Activated T-cell treated with anti-CD3 and anti-CD28 coated beads, Interleukin-2, amount 50 U/mL, for 72 hours (primary cell): ENCODE measurements around the gene SHE. TPM values are rescaled to one million over a fixed set of nuclear protein-coding genes. Genes with fewer than 3 reads are reported as not detected.

Source experiments
- ATAC-seq, 2 donors: fragments of 150-1000 bp; cut with Tn5 transposase; replicated peaks in 1 of 2; 2 replicates each; pipeline ENCODE4 v1.10.0; 2021; ENCODE audit warnings: moderate library complexity in 2 of 2, mild to moderate bottlenecking in 1 of 2
- DNase-seq, 2 donors: peaks; one replicate each; pipeline ENCODE4 v3.0.0; 2021 to 2022; ENCODE audit warnings: mixed read lengths in 1 of 2
- H3K27ac Mint-ChIP-seq: one replicate; pipeline ENCODE4 v1.8.0; 2022; ENCODE audit warnings: mild to moderate bottlenecking, moderate library complexity, mixed read lengths
- H3K27me3 Mint-ChIP-seq: one replicate; pipeline ENCODE4 v1.8.0; 2022; ENCODE audit warnings: low read depth, mixed read lengths
- H3K36me3 Mint-ChIP-seq, 2 donors: one replicate each; pipeline ENCODE4 v1.8.0; 2022; ENCODE audit warnings: mixed read lengths in 2 of 2, mild to moderate bottlenecking in 1 of 2; ENCODE audit not compliant: insufficient read depth in 2 of 2
- H3K4me1 Mint-ChIP-seq: one replicate; pipeline ENCODE4 v1.8.0; 2022; ENCODE audit warnings: low read depth, mixed read lengths
- H3K4me3 Mint-ChIP-seq, 2 donors: one replicate each; pipeline ENCODE4 v1.8.0; 2022; ENCODE audit warnings: mild to moderate bottlenecking in 2 of 2, mixed read lengths in 2 of 2, moderate library complexity in 2 of 2
- H3K9me3 Mint-ChIP-seq, 2 donors: one replicate each; pipeline ENCODE4 v1.8.0; 2022; ENCODE audit warnings: mixed read lengths in 2 of 2
- total RNA-seq, 2 donors: library from RNA; stranded (reverse); gene quantifications; one replicate each; pipeline ENCODE4 v1.2.3, GENCODE V29; 2022

SHE gene
- total RNA-seq, 2 donors from 2014 or later, result 0.19 to 0.49 TPM

- Mint-ChIP-seq H3K4me1 (peaks cover 39% of the 10 kb centered on the region), H3K9me3 (no peaks in the 10 kb centered on the region), H3K27ac (no peak overlapping the region), H3K36me3 (peaks cover 0 to 2% of the 10 kb centered on the region in 2 donors), H3K4me3 (no peak overlapping the region), H3K27me3 (peaks cover 4% of the 10 kb centered on the region)
- ATAC-seq (no peak), DNase-seq (no peak)
Observed at GRCh38 chr1:154446789-154447188, 55.4 kb downstream of the SHE start.

- Mint-ChIP-seq H3K27ac (peak overlapping the region; percentile 47), H3K4me3 (peak overlapping the region in 1 of 2 donors; percentile 50), H3K9me3 (no peaks in the 10 kb centered on the region), H3K27me3 (no peaks in the 10 kb centered on the region), H3K4me1 (peaks cover 44% of the 10 kb centered on the region), H3K36me3 (peaks cover 0 to 1% of the 10 kb centered on the region in 2 donors)
- DNase-seq, result no peak
- ATAC-seq, result no peak
Observed at GRCh38 chr1:154446292-154446691, 55.9 kb downstream of the SHE start.

- ATAC-seq, result peak; percentile 72 to 77
- peak overlapping the region in 1 of 2 donors; percentile 4 for H3K4me3 Mint-ChIP-seq
Observed at GRCh38 chr1:154445040-154445472, 57.2 kb downstream of the SHE start.

GRCh38 chr1:154443274-154444013 is 58.8 kb downstream of the SHE start:
- no peak for DNase-seq
- ATAC-seq, result no peak
- H3K4me3 Mint-ChIP-seq, result no peak overlapping the region
- H3K36me3 Mint-ChIP-seq, result peaks cover 0 to 1% of the 10 kb centered on the region in 2 donors
- H3K27ac Mint-ChIP-seq, result no peak overlapping the region
- no peaks in the 10 kb centered on the region for H3K27me3 Mint-ChIP-seq
- H3K4me1 Mint-ChIP-seq, result peaks cover 72% of the 10 kb centered on the region
- H3K9me3 Mint-ChIP-seq, result no peaks in the 10 kb centered on the region

More at GRCh38 chr1:154445040-154445472, 57.2 kb downstream of the SHE start:
- peaks cover 0 to 1% of the 10 kb centered on the region in 2 donors for H3K36me3 Mint-ChIP-seq
- H3K27me3 Mint-ChIP-seq, result no peaks in the 10 kb centered on the region
- peak; percentile 54 to 62 for DNase-seq
- no peaks in the 10 kb centered on the region for H3K9me3 Mint-ChIP-seq
- H3K27ac Mint-ChIP-seq, result no peak overlapping the region
- peaks cover 57% of the 10 kb centered on the region for H3K4me1 Mint-ChIP-seq

GRCh38 chr1:154442006-154442740 is 60.0 kb downstream of the SHE start:
- H3K4me3 Mint-ChIP-seq, result peak overlapping the region in 1 of 2 donors; percentile 28

GRCh38 chr1:154441241-154441888 is 60.8 kb downstream of the SHE start:
- Mint-ChIP-seq H3K9me3 (no peaks in the 10 kb centered on the region), H3K4me3 (peak overlapping the region; percentile 28 to 49), H3K4me1 (peaks cover 78% of the 10 kb centered on the region), H3K36me3 (peaks cover 1 to 2% of the 10 kb centered on the region in 2 donors), H3K27me3 (no peaks in the 10 kb centered on the region), H3K27ac (peak overlapping the region; percentile 31)
- ATAC-seq (no peak), DNase-seq (no peak)

More at GRCh38 chr1:154442006-154442740, 60.0 kb downstream of the SHE start:
- peaks cover 79% of the 10 kb centered on the region for H3K4me1 Mint-ChIP-seq
- H3K9me3 Mint-ChIP-seq, result no peaks in the 10 kb centered on the region
- H3K36me3 Mint-ChIP-seq, result peaks cover 1 to 2% of the 10 kb centered on the region in 2 donors
- H3K27ac Mint-ChIP-seq, result no peak overlapping the region
- H3K27me3 Mint-ChIP-seq, result no peaks in the 10 kb centered on the region
- DNase-seq (no peak), ATAC-seq (no peak)

- DNase-seq (no peak), ATAC-seq (peak; percentile 62 to 69)
- Mint-ChIP-seq H3K27me3 (no peaks in the 10 kb centered on the region), H3K9me3 (no peaks in the 10 kb centered on the region), H3K4me3 (peak overlapping the region; percentile 75 to 78), H3K36me3 (peaks cover 0 to 2% of the 10 kb centered on the region in 2 donors), H3K4me1 (peaks cover 66% of the 10 kb centered on the region), H3K27ac (peak overlapping the region; percentile 97)
Observed at GRCh38 chr1:154440036-154440804, 62.0 kb downstream of the SHE start.

- Mint-ChIP-seq H3K4me3 (no peak overlapping the region), H3K4me1 (peaks cover 58% of the 10 kb centered on the region), H3K36me3 (peaks cover 0 to 2% of the 10 kb centered on the region in 2 donors), H3K9me3 (no peaks in the 10 kb centered on the region), H3K27ac (no peak overlapping the region), H3K27me3 (no peaks in the 10 kb centered on the region)
- ATAC-seq (no peak), DNase-seq (no peak)
Observed at GRCh38 chr1:154436433-154436832, 65.8 kb downstream of the SHE start.

GRCh38 chr1:154435599-154436200 is 66.5 kb downstream of the SHE start:
- no peaks in the 10 kb centered on the region for H3K27me3 Mint-ChIP-seq
- H3K36me3 Mint-ChIP-seq, result peaks cover 0 to 2% of the 10 kb centered on the region in 2 donors
- no peak overlapping the region for H3K4me3 Mint-ChIP-seq
- H3K9me3 Mint-ChIP-seq, result no peaks in the 10 kb centered on the region
- H3K27ac Mint-ChIP-seq, result no peak overlapping the region
- no peak for DNase-seq
- peaks cover 58% of the 10 kb centered on the region for H3K4me1 Mint-ChIP-seq
- ATAC-seq, result no peak

GRCh38 chr1:154434346-154435085 is 67.7 kb downstream of the SHE start:
- peaks cover 50% of the 10 kb centered on the region for H3K4me1 Mint-ChIP-seq
- no peak overlapping the region for H3K4me3 Mint-ChIP-seq
- H3K9me3 Mint-ChIP-seq, result no peaks in the 10 kb centered on the region
- H3K36me3 Mint-ChIP-seq, result peaks cover 0 to 2% of the 10 kb centered on the region in 2 donors
- no peak overlapping the region for H3K27ac Mint-ChIP-seq
- ATAC-seq (no peak), DNase-seq (no peak)
- H3K27me3 Mint-ChIP-seq, result no peaks in the 10 kb centered on the region

- Mint-ChIP-seq H3K27me3 (no peaks in the 10 kb centered on the region), H3K4me1 (peaks cover 44% of the 10 kb centered on the region), H3K27ac (peak overlapping the region; percentile 54), H3K4me3 (no peak overlapping the region), H3K9me3 (no peaks in the 10 kb centered on the region), H3K36me3 (peaks cover 1 to 2% of the 10 kb centered on the region in 2 donors)
- DNase-seq, result peak; percentile 61 to 62
- peak; percentile 39 to 53 for ATAC-seq
Observed at GRCh38 chr1:154433161-154433764, 68.9 kb downstream of the SHE start.
